Gastrocnemius medialis (tissue), 4 donors: ENCODE measurements around the gene RPS15. TPM values are rescaled to one million over a fixed set of nuclear protein-coding genes. Genes with fewer than 3 reads are reported as not detected.

Experiments used
- ATAC-seq, 2 donors: fragments of 150-250 bp; one replicate each; pipeline ENCODE4 v1.9.1; 2016
- DNase-seq, 2 donors: peaks; one replicate each; pipeline ENCODE4 v3.0.0-alpha.2; 2019
- H3K27ac ChIP-seq, 4 donors: fragments of 200-600 bp; sonication (generic); 1 replicate in 1 of 4; 2 replicates in 3 of 4; pipeline ENCODE4 v1.5.1; 2016 to 2018; ENCODE audit warnings: mild to moderate bottlenecking in 2 of 4, moderate library complexity in 1 of 4
- H3K27me3 ChIP-seq, 3 donors: fragments of 200-600 bp; sonication (generic) in 2 of 3; 1 replicate in 1 of 3; 2 replicates in 2 of 3; pipeline versions ENCODE4 v1.5.1 to v1.6.0; 2016 to 2019; ENCODE audit warnings: mild to moderate bottlenecking in 1 of 3, moderate library complexity in 1 of 3
- H3K36me3 ChIP-seq, 2 donors: fragments of 200-600 bp; sonication (generic) in 1 of 2; one replicate each; pipeline ENCODE4 v1.5.1; 2017 to 2018
- H3K4me1 ChIP-seq, 2 donors: fragments of 200-600 bp; sonication (generic) in 1 of 2; one replicate each; pipeline ENCODE4 v1.5.1; 2016 to 2017; ENCODE audit warnings: mild to moderate bottlenecking in 2 of 2
- H3K4me3 ChIP-seq, 4 donors: fragments of 200-600 bp; sonication (generic) in 3 of 4; 1 replicate in 1 of 4; 2 replicates in 3 of 4; pipeline ENCODE4 v1.5.1; 2016 to 2019; ENCODE audit warnings: mild to moderate bottlenecking in 2 of 4
- H3K9me3 ChIP-seq, 3 donors: fragments of 200-600 bp; sonication (generic) in 2 of 3; 1 replicate in 1 of 3; 2 replicates in 2 of 3; pipeline ENCODE4 v1.5.1; 2016 to 2019
- CTCF ChIP-seq, 5 experiments: fragments of 450-650 bp in 3 of 5; fragments of 200-600 bp in 2 of 5; sonication (generic) in 2 of 5; IDR thresholded peaks in 4 of 5; conservative IDR thresholded peaks in 1 of 5; 1 replicate in 4 of 5; 2 replicates in 1 of 5; pipeline ENCODE4 v1.5.1; 2016 to 2019; ENCODE audit warnings: antibody characterized with exemption in 5 of 5, mild to moderate bottlenecking in 3 of 5, moderate library complexity in 3 of 5
- POLR2A ChIP-seq, 2 donors: fragments of 450-650 bp; IDR thresholded peaks; one replicate each; pipeline ENCODE4 v1.6.1; 2017; ENCODE audit warnings: antibody characterized with exemption in 2 of 2, mild to moderate bottlenecking in 2 of 2, moderate library complexity in 2 of 2
- in situ Hi-C, 4 donors: fragments of 200-750 bp; cut with MboI; loops; one replicate each; pipeline versions ENCODE4 v1.15.0 to v1.8.0; 2017; ENCODE audit warnings: low sequenced_read_pairs in 4 of 4
- intact Hi-C: fragments of 100-400 bp; cut with DNase I; formaldehyde crosslinking; loops from one replicate; pipeline ENCODE4 v1.15.1; 2023; ENCODE audit warnings: low total_unique reads
- total RNA-seq, 4 donors: library from RNA; depleted of rRNA; stranded (reverse); fragments of >200 nt; gene quantifications; one replicate each; pipeline versions ENCODE4 v1.1.0 to v1.2.3, GENCODE V29; 2016

The RPS15 gene
- total RNA-seq, 4 donors from 2014 or later = 2,323 to 3,835 (median 2,607) TPM

- ATAC-seq = peak; percentile 98
These were observed 40.9 kb downstream of the RPS15 start, which contains the start of gene C19orf25 for GRCh38 chr19:1478934-1479707. Gene C19orf25, minus strand, starts transcription at chr19:1479215. Its CDS starts 312 bp downstream, at chr19:1478903.

GRCh38 chr19:1481224-1481892 is 43.2 kb downstream of the RPS15 start:
- DNase-seq = no peak
- TF ChIP-seq CTCF (IDR thresholded peaks at IDR 0.05 in 4 of 5, conservative IDR thresholded peaks at IDR 0.05 in 1 of 5) = no peak
- TF ChIP-seq POLR2A (IDR thresholded peaks at IDR 0.05) = no peak
- ATAC-seq = no peak
- H3K9me3 ChIP-seq = no peaks in the 10 kb centered on the region
- in situ Hi-C loops = no loop called here
- no peak overlapping the region for H3K4me3 ChIP-seq
- H3K4me1 ChIP-seq = peaks cover 9 to 16% of the 10 kb centered on the region in 2 donors
- no peak overlapping the region for H3K27ac ChIP-seq
- H3K36me3 ChIP-seq = no peaks in the 10 kb centered on the region
- H3K27me3 ChIP-seq = no peaks in the 10 kb centered on the region
- intact Hi-C loops = no loop called here

More at GRCh38 chr19:1478934-1479707, 40.9 kb downstream of the RPS15 start, which contains the start of gene C19orf25:
- Histone ChIP-seq H3K4me3 (peak within 1 kb of the TSS; percentile 84 to 99 (median 92)), H3K27ac (peak within 1 kb of the TSS; percentile 71 to 77 (median 72)), H3K36me3 (no peaks in the 10 kb centered on the region), H3K27me3 (no peaks in the 10 kb centered on the region), H3K4me1 (peaks cover 9 to 19% of the 10 kb centered on the region in 2 donors), H3K9me3 (no peaks in the 10 kb centered on the region)
- peak; percentile 86 to 91 for DNase-seq
- in situ Hi-C loops (no loop called here), intact Hi-C loops (loop anchor here (1.0 kb wide), 4 partner anchors 11 to 41 kb away; partner anchors contain the start of genes ADAMTSL5, PCSK4 and RPS15)
- no peak for TF ChIP-seq CTCF (IDR thresholded peaks at IDR 0.05 in 4 of 5, conservative IDR thresholded peaks at IDR 0.05 in 1 of 5)
- TF ChIP-seq POLR2A (IDR thresholded peaks at IDR 0.05) = peak; percentile 39 to 66

- Histone ChIP-seq H3K27me3 (no peaks in the 10 kb centered on the region), H3K36me3 (no peaks in the 10 kb centered on the region), H3K4me3 (no peak overlapping the region), H3K27ac (no peak overlapping the region), H3K4me1 (peaks cover 9 to 16% of the 10 kb centered on the region in 2 donors), H3K9me3 (no peaks in the 10 kb centered on the region)
- ATAC-seq = no peak
- in situ Hi-C loops = no loop called here
- intact Hi-C loops = no loop called here
- DNase-seq = no peak
- no peak for TF ChIP-seq CTCF (IDR thresholded peaks at IDR 0.05 in 4 of 5, conservative IDR thresholded peaks at IDR 0.05 in 1 of 5)
- TF ChIP-seq POLR2A (IDR thresholded peaks at IDR 0.05) = no peak
These were observed 43.7 kb downstream of the RPS15 start for GRCh38 chr19:1481893-1482360.

- Histone ChIP-seq H3K27me3 (no peaks in the 10 kb centered on the region), H3K4me1 (peaks cover 9 to 16% of the 10 kb centered on the region in 2 donors), H3K4me3 (no peak overlapping the region), H3K27ac (no peak overlapping the region), H3K36me3 (no peaks in the 10 kb centered on the region), H3K9me3 (no peaks in the 10 kb centered on the region)
- intact Hi-C loops = no loop called here
- ATAC-seq (no peak), DNase-seq (no peak)
- TF ChIP-seq CTCF (IDR thresholded peaks at IDR 0.05 in 4 of 5, conservative IDR thresholded peaks at IDR 0.05 in 1 of 5) = no peak
- no peak for TF ChIP-seq POLR2A (IDR thresholded peaks at IDR 0.05)
- in situ Hi-C loops = no loop called here
These were observed 44.4 kb downstream of the RPS15 start for GRCh38 chr19:1482361-1483130.
